Tibial nerve (tissue), 4 donors: Measurements from ENCODE around the gene REEP2. TPM values are rescaled to one million over a fixed set of nuclear protein-coding genes. Genes with fewer than 3 reads are reported as not detected.

Source experiments
- DNase-seq, 2 donors: peaks; one replicate each; pipeline ENCODE4 v3.0.0-alpha.2; 2019; ENCODE audit warnings: low spot score in 2 of 2
- H3K27ac ChIP-seq, 4 donors: fragments of 200-600 bp; sonication (generic) in 3 of 4; one replicate each; pipeline ENCODE4 v1.5.1; 2017 to 2019; ENCODE audit warnings: mild to moderate bottlenecking in 1 of 4
- H3K27me3 ChIP-seq, 2 donors: fragments of 200-600 bp; sonication (generic) in 1 of 2; one replicate each; pipeline versions ENCODE4 v1.5.1 to v1.6.0; 2017 to 2019
- H3K36me3 ChIP-seq, 3 donors: fragments of 200-600 bp; sonication (generic); one replicate each; pipeline ENCODE4 v1.5.1; 2018 to 2019
- H3K4me1 ChIP-seq, 4 donors: fragments of 200-600 bp; sonication (generic) in 3 of 4; one replicate each; pipeline ENCODE4 v1.5.1; 2017 to 2019
- H3K4me3 ChIP-seq, 4 donors: fragments of 200-600 bp; sonication (generic) in 3 of 4; one replicate each; pipeline ENCODE4 v1.5.1; 2017 to 2019; ENCODE audit warnings: mild to moderate bottlenecking in 1 of 4, moderate library complexity in 1 of 4
- H3K9me3 ChIP-seq, 4 donors: fragments of 200-600 bp; sonication (generic) in 3 of 4; one replicate each; pipeline ENCODE4 v1.5.1; 2017 to 2019
- EP300 ChIP-seq, 2 donors: sonication (generic); formaldehyde crosslinking; IDR thresholded peaks; one replicate each; pipeline ENCODE4 v1.6.1; 2017; ENCODE audit warnings: antibody characterized with exemption in 2 of 2, mild to moderate bottlenecking in 1 of 2
- POLR2A ChIP-seq, 2 donors: fragments of 450-650 bp; IDR thresholded peaks; one replicate each; pipeline ENCODE4 v1.6.1; 2017; ENCODE audit warnings: antibody characterized with exemption in 2 of 2, mild to moderate bottlenecking in 2 of 2, moderate library complexity in 2 of 2
- WGBS, 2 donors: methylation state at CpG; one replicate each; pipeline ENCODE4 v1.1.5; 2018; 5-methylcytosine and 5-hydroxymethylcytosine counted together
- total RNA-seq, 4 donors: library from RNA; depleted of rRNA; stranded (reverse); fragments of >200 nt; gene quantifications; one replicate each; pipeline ENCODE4 v1.1.0, GENCODE V29; 2016
- TF ChIP-seq, protein P1 (sequence below), 5 experiments: fragments of 200-600 bp in 3 of 5; fragments of 450-650 bp in 2 of 5; sonication (generic) in 3 of 5; IDR thresholded peaks; one replicate each; pipeline ENCODE4 v1.5.1; 2016 to 2019; ENCODE audit warnings: antibody characterized with exemption in 5 of 5, mild to moderate bottlenecking in 3 of 5, moderate library complexity in 2 of 5

Gene REEP2
- total RNA-seq, 4 donors from 2014 or later, result 5.7 to 8.1 (median 7.5) TPM

GRCh38 chr5:138476918-138477317 lies 38.1 kb downstream of the REEP2 start:
- WGBS, 2 donors, result 89 to 91% methylated on average over 7 of the region's 7 CpGs
- TF ChIP-seq EP300 (IDR thresholded peaks at IDR 0.05), result no peak
- no peak for TF ChIP-seq POLR2A (IDR thresholded peaks at IDR 0.05)
- TF ChIP-seq, protein P1, sequence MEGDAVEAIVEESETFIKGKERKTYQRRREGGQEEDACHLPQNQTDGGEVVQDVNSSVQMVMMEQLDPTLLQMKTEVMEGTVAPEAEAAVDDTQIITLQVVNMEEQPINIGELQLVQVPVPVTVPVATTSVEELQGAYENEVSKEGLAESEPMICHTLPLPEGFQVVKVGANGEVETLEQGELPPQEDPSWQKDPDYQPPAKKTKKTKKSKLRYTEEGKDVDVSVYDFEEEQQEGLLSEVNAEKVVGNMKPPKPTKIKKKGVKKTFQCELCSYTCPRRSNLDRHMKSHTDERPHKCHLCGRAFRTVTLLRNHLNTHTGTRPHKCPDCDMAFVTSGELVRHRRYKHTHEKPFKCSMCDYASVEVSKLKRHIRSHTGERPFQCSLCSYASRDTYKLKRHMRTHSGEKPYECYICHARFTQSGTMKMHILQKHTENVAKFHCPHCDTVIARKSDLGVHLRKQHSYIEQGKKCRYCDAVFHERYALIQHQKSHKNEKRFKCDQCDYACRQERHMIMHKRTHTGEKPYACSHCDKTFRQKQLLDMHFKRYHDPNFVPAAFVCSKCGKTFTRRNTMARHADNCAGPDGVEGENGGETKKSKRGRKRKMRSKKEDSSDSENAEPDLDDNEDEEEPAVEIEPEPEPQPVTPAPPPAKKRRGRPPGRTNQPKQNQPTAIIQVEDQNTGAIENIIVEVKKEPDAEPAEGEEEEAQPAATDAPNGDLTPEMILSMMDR (IDR thresholded peaks at IDR 0.05), result no peak
- Histone ChIP-seq H3K36me3 (no peaks in the 10 kb centered on the region), H3K4me1 (no peaks in the 10 kb centered on the region), H3K27me3 (no peaks in the 10 kb centered on the region), H3K27ac (no peak overlapping the region), H3K9me3 (no peaks in the 10 kb centered on the region), H3K4me3 (no peak overlapping the region)
- DNase-seq, result no peak

DNA sequence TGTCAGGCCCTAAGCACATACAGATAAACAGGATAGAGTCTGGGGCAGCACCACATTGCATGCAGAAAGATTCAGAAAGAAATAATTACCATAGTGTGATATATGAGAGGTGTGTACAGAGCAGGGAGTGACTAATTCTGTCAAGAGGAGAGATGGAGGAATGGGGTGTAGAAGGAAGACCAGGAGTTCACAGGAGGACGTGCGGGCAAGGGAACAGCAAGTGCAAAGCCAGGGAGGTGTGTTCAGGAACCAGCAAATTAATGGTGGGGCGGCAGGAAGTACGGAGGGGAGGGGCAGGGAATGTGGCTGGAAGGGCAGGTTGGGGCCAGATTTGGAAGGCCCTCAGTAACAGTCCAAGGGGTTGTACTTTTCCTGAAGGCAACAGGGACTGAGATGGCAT lies 43.8 kb downstream of the REEP2 start:
- no peak for DNase-seq
- no peak overlapping the region for H3K4me3 ChIP-seq
- H3K4me1 ChIP-seq, result no peaks in the 10 kb centered on the region
- TF ChIP-seq, protein P1 (IDR thresholded peaks at IDR 0.05), result no peak
- TF ChIP-seq EP300 (IDR thresholded peaks at IDR 0.05) (no peak), POLR2A (IDR thresholded peaks at IDR 0.05) (no peak)
- H3K9me3 ChIP-seq, result no peaks in the 10 kb centered on the region
- no peaks in the 10 kb centered on the region for H3K27me3 ChIP-seq
- WGBS, 2 donors, result 61 to 62% methylated on average over 4 of the region's 4 CpGs
- H3K27ac ChIP-seq, result no peak overlapping the region
- no peaks in the 10 kb centered on the region for H3K36me3 ChIP-seq

- WGBS, 2 donors, result 84 to 87% methylated on average over 5 of the region's 5 CpGs
- TF ChIP-seq, protein P1 (IDR thresholded peaks at IDR 0.05), result no peak
- TF ChIP-seq EP300 (IDR thresholded peaks at IDR 0.05) (no peak), POLR2A (IDR thresholded peaks at IDR 0.05) (no peak)
- H3K4me3 ChIP-seq, result no peak overlapping the region
Measured at GRCh38 chr5:138488481-138488945, 49.7 kb downstream of the REEP2 start.

DNA sequence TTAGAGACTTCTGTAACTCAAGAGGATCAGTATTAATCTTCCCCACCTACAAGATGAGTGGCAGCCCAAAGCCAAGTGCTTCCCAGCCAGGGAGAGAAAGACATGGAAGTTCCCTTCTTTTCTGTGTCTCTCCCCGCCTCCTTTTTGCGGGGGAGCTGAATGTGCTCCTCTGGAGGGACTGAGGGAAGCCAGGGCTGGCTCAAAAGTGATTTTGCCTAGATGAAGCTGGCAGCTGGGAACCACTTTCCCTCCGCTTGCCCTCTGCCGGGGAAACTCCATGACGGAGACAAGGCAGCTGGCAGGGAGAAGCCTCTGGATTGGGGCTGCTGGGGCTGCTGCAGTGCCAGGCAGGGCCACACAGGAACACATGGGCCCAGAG lies 50.8 kb downstream of the REEP2 start:
- WGBS, 2 donors, result 79% methylated on average over 5 of the region's 5 CpGs
- peaks cover 0 to 23% (median 15%) of the 10 kb centered on the region in 4 donors for H3K4me1 ChIP-seq
- TF ChIP-seq, protein P1 (IDR thresholded peaks at IDR 0.05), result no peak
- no peak for TF ChIP-seq EP300 (IDR thresholded peaks at IDR 0.05)
- TF ChIP-seq POLR2A (IDR thresholded peaks at IDR 0.05), result no peak
- H3K36me3 ChIP-seq, result no peaks in the 10 kb centered on the region
- H3K4me3 ChIP-seq, result no peak overlapping the region
- no peaks in the 10 kb centered on the region for H3K9me3 ChIP-seq
- DNase-seq, result no peak
- H3K27ac ChIP-seq, result no peak overlapping the region
- peaks cover 0 to 13% of the 10 kb centered on the region in 2 donors for H3K27me3 ChIP-seq

More at GRCh38 chr5:138488481-138488945, 49.7 kb downstream of the REEP2 start:
- Histone ChIP-seq H3K4me1 (peaks cover 0 to 23% (median 15%) of the 10 kb centered on the region in 4 donors), H3K9me3 (no peaks in the 10 kb centered on the region), H3K36me3 (no peaks in the 10 kb centered on the region), H3K27ac (no peak overlapping the region), H3K27me3 (peaks cover 0 to 13% of the 10 kb centered on the region in 2 donors)
- no peak for DNase-seq

DNA sequence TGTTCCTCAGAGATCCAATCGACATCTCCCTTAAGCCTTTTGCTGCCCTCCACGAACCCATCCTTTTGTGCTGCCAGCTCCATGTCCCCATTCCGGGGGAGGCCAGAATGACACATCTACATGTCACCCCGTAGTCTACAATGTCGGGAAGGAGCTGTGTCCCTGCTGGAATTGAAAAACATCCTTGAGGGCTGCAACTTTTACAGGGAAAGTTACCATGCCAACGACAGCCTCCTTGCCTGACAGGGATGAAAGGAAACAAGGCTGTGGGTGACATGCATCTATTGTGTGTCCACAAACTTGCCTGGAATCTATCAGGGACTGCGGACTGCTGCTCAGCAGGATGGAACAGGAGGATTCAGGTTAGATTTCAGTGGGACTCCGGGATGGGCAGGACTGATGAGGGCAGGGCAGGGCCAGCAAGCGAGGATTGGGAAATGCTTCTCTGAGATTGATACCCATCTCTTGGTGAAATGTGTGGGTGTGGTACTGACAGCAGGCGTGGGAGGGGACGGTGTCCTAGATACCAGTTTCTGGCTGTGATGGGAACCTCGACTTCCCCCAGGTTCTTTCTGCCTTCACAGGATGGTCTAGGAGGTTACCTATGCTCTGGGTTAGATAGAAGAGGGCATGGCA lies 51.9 kb downstream of the REEP2 start:
- Histone ChIP-seq H3K36me3 (no peaks in the 10 kb centered on the region), H3K27ac (no peak overlapping the region), H3K9me3 (no peaks in the 10 kb centered on the region), H3K4me3 (no peak overlapping the region), H3K27me3 (peaks cover 0 to 13% of the 10 kb centered on the region in 2 donors), H3K4me1 (peaks cover 0 to 23% (median 15%) of the 10 kb centered on the region in 4 donors)
- no peak for DNase-seq
- 81 to 86% methylated on average over 11 to 12 of the region's 12 CpGs for WGBS, 2 donors
- TF ChIP-seq, protein P1 (IDR thresholded peaks at IDR 0.05), result no peak
- TF ChIP-seq EP300 (IDR thresholded peaks at IDR 0.05) (no peak), POLR2A (IDR thresholded peaks at IDR 0.05) (no peak)
